GM21825 (cell line): Measurements from ENCODE around the gene AMACR.
"Not testable (repeated sequence)": the region's sequence is repeated elsewhere in the genome, so short reads cannot be mapped to it uniquely, and the experiment has no call there.

Experiments used
- ATAC-seq: cut with Tn5 transposase; IDR thresholded peaks from one replicate; pipeline ENCODE4 v1.9.1; 2021; ENCODE audit warnings: mild to moderate bottlenecking, moderate library complexity; ENCODE audit not compliant: unreplicated experiment

AMACR gene

DNA sequence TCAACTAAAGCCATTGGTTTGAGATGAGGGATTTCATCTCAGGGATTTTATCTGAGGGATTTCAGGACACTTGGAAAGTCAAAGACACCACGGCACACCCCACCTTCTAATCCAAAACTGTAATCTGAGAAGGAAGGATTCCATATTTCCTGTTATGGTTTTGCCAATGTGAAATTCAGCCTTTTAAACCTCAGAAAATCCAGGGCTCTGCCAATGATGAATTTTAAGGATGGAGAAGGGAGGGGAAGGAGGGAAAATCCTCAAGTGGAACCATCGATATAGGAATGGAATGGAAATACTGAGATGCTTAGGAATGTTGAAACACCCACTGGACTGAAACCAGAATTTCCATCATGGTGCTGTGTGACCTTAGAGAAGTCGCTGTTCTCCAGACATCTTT lies 29.9 kb upstream of the AMACR start:
- no peak for ATAC-seq

DNA sequence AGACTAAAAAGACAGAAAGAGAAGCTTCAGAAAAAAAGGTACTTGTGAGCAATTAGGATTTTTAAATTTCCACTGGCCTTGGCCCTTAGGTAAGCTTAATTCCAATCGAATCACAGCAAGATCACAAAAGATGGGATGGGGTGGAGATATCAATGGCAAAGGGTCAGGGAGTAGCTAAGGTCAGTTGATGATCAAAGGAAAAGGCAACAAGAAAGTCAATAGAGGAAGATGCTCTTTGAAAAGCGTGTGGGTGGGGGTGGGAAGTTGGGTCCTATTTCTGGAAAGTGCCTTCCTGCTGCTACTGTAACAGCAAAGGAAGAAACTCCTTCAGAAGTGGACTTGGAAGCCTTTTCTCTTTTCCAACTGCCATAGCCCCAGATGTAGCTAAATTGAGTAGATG lies 27.9 kb upstream of the AMACR start:
- ATAC-seq, result no peak

DNA sequence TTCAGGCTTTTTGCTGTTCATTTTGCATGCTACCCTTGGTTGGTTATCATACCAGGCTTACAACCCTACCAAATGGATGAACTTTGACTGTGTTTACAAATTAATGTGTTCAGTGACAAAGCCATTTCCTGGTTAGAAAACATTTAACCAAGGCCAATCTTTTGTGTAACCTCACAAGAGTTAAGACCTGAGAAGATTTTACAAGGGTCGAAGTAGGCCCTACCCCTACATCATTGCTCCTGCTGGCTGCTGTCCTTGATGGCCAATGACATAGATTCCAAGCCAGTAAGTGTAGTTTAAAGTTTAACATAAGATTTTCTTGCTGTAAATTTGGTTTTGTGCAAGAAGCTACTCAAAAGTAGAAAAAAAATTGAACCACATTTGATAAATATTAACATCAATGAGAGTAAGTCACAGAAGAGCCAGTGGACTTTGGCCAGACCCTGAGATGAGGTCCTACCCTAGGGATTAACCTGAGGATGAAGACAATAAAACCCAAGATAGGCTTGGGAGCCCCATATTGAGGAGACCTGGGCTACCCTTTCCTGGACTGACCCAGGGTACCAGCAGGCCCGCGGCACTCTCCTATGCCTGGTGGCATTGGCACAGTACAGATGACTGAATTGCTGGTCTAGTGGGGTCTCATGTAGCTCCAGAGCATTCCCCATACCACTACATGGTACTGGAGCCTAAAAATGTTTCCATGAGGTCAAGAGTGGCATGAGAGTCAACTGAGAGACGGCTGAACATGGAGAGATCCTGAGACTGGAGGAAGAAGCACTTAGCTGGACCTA lies 26.9 kb upstream of the AMACR start:
- ATAC-seq, result no peak

DNA sequence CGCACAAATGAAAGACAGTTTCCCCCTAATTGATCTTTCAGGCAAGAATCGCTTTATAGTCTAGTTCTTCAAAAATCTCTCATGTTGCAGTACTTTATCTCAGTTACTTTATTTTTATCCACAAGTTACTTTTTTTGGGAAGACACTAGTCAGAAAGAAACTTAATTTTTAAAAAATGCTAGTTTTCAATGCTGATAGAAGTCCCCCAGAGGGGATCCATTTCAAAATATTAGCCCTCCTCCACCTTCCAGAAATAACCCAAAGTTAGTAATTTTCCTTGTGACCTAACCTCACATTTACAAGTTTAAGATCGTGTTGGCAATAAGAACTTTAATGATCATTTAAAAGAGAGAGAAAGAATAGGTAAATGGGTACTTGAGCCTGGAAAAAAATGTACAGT lies 24.1 kb upstream of the AMACR start:
- no peak for ATAC-seq

DNA sequence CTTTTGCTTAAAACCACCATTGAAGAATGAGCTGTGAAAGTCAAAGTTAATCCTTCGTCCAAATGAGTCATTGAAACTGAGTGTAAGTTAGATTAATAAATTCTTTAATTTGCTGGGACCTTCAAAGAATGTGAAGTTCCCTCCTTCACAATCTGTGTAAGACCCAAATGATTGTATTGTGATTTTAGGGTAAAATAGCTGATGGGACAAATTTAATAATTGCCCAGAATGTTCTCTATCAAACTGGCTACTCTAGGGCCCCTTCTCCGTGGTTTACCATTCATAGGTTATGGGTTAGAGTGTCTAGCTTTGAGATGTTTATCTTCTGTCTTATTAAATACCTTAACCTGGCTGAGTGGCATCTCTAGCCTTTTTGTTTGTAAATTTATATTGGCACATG lies 23.3 kb upstream of the AMACR start:
- no peak for ATAC-seq

DNA sequence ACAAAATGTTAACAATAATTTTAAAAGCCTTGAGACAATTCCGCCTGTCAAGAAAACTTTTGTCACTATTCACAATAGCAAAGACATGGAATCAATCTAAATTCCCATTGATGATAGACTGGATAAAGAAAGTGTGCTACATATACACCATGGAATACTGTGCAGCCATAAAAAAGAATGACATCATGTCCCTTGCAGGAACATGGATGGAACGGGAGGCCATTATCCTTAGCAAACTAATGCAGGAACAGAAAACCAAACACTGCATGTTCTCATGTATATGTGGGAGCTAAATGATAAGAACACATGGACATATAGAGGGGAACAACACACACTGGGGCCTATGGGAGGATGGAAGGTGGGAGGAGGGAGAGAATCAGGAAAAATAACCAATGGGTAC lies 22.7 kb upstream of the AMACR start:
- not testable (repeated sequence) for ATAC-seq

DNA sequence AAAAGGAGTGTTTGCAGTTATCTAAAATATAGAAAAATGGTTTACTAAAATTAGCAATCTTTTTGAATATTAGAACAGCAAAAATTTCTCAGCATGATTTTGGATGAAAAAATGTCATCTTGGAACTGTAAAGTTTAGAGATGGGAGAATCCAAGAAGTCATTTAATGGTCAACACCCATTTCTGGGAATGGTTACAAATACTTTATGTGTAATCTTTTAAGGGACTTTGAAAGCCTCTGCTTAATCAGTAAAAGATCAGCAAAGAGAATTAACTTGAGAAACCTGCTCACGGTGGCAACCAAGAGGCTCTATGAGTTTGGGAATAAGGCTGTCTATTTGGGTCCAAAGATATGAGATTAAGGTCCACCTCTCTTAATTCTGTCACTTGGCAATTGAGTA lies 22.2 kb upstream of the AMACR start:
- ATAC-seq, result no peak

DNA sequence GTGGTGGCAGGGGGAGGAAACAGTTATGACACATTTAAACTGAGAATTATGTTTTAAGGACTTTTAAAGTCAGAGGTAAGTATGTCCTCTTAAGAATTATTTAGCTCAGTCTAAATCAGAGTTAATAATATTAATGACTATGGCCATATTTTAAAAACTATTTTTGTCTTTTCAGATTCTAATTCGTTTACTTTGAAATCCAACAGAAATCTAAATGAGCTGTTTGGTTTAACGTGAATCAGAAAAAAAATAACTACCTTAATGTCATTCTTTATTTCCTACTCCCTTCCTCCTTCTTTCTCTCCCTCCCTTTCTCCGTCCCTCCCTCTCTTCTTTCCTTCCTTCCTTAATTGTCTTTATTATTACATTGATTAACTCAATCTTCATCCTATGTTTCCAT lies 20.5 kb upstream of the AMACR start:
- ATAC-seq, result no peak

DNA sequence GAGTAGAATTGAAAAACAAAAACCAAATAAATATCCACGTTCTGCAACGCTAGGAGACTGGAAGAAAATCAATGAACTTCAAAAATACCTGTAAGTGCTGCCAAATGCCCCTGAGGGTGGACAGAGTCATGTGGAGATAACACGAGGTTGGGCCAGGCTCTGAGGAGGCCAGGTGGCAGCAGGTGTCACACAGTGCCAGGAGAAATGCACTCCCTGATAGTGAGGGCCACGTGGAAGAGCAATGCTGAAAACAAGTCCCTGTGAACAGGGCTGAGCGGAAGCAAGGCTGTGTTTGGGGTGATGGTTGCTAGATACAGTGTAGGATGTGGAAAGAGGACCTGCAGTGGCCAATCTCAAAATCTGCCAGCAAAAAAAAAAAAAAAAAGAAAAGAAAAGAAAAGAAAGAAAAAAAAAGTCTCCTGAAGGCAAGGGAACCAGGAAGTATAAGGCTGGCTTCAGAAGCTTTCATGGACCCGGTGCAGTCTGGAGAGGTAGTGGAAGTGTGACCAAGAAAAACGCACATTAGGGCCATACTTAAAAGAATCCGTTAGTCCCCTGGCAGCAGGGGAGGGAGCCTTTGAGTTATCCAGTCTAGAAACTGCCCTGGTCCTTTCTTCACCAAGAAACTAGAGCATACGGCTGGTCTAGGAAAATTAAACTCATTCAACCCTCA lies 18.4 kb upstream of the AMACR start:
- ATAC-seq, result no peak

DNA sequence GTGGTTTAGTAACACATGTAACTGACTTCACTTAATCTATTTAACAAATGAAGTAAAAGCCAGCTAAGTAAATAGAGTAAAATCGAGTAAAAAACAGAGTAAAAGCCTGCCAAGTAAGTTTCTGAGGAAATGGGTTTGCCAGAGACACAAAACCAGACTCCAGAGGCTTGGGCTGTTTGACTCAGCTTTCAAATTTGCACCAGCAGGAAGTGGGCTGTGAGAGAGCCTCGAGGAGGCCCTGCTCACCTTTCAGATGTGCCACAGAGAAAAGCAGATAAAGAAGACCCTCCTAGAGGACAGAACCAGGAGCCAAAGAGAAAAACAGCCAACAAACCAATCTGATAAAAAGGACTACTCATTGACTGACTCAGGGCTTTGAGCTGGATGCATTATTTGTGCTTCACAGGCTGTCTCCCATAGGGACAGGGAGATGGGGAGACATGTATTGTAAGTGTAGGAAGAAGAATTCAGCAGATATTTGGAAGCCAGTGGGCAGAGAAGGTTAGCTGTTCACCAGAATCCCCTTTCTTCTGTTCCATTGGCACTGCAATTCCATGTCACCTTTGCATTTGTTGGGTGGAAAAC lies 14.4 kb upstream of the AMACR start:
- ATAC-seq, result peak; percentile 91

DNA sequence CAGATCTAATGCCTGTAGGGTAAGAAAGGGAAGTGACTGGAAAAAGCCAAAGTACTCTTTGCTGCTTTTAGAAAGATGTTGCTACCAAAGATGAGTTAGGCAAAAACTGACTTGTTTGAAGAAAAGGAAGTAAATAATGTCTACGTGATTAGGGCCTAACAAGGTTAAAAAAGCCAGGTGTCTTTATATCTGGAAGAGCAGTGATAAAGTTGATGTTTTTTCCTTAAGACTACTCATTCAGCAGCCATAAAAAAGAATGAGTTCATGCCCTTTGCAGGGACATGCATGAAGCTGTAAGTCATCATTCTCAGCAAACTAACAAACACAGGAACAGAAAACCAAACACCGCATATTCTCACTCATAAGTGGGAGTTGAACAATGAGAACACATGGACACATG lies 13.5 kb upstream of the AMACR start:
- ATAC-seq, result no peak

DNA sequence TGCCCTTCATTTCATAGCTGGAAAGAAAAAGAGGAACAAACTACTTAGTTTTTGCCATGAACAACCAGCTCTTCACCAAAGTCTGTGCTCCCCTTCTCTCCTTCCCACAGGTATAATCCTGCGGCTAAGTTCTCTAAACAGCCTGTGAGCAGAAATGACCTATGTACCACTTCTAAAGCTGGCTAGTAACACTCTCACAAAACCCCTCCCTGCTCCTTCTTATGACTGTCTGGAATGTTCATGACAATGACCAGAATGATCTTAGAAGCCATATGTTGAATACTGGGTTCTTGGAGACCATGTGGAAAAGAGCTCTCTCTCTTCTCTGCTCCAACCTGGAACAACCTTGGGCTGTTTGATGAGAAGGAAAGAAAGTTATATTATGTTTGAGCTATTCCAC lies 12.9 kb upstream of the AMACR start:
- no peak for ATAC-seq

DNA sequence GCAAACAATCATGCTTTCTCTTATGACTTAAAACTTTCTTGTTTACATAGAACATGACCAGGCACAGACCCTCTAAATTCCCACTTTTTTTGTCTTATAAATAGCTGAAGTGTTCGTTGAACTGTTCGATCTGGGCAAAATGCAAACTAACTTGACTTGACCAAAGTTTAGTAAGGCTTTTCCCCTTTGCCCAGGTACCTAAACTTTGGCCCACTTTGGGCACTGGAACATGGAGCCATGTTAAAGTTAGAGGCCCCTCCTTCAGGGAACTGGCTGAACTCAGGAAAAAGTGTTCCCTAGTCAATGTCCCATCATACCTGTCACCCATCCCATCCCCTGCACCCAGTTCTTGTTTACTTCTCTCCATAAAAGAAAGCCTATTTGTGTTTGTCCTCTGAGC lies 9.4 kb upstream of the AMACR start:
- no peak for ATAC-seq

DNA sequence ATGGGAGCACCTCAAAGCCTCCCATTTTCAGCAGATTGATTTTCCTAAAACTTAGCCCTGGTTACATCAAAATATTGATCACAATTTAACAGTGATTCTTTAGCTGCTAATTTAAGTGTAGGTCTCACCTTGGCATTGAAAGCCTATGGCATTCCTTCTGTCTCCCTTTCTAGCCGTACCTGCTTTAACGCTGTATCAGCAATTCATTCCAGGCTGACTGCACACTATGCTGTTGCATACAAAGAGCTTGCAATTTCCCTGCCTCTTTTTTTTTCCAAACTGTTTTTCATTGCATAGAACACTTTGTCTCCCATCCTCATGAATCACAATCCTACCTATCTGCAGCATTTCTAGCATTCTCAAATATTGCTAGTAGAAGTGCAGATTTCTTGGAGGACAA lies 8.9 kb upstream of the AMACR start:
- no peak for ATAC-seq

DNA sequence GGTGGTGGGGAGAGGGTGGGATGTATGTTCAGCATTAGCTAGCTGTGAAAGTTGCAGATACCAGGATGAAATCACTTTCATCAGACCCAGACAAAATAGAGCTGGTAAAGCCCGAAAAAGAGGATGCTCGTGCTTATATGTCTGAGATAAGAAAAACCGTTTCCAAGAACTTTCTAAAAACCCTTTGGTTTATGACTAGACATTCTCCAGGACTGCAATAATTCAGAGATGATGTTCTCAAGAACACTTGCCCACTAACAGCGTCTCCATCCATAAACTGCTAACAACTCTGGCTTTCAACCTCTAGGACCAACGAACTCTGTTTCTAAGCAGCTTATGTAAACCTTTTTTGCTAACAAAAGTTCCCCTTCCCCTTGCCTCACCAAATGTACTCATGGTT lies 8.4 kb upstream of the AMACR start:
- ATAC-seq, result no peak

DNA sequence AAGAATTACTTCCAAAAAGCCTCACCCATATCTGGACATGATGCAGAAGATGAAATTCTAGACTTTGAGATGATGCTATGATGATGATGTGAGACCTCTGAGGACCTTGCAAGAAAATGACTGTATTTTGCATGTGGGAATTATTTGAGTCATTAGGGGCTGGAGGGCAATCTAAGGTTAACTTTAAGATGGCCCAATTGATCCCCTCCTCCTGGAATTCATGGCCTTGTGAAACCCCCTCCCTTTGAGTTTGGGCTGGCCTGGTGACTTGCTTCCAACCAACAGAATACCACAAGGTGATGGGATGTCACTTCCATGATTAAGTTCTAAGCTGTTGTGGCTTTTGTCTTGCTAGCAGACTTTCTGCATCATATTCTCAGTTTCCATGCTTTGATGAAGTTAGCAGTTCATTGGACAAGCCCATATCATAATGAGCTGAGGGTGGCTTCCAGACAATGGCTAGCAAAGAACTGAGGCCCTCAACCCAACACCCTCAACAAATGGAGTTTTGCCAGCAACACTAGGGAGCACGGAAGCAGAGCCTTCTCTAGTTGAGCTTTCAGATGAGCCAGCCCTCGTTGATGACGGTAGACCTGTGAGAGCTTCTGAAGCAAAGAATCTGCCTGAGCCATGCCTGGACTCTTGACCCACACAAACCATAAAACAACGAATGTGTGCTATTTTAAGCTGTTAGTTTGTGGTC lies 7.4 kb upstream of the AMACR start:
- ATAC-seq, result no peak

DNA sequence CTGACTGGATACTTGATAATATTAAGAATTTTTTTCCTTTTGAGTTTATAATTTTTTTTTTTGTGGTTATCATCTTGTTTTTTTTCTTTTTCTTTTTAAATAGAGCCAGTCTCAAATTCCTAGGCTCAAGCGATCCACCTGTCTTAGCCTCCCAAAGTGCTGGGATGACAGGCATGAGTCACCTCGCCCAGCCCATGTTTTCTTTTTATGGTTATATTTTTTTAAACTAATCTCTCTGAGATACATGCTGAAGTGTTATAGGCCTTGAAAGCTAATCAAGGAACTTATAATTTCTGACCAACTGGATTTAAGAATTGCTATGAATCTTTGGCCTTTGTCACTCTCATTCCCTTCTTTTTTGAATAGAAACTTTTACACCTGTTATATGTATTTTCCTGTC lies 6.8 kb upstream of the AMACR start:
- ATAC-seq, result no peak

DNA sequence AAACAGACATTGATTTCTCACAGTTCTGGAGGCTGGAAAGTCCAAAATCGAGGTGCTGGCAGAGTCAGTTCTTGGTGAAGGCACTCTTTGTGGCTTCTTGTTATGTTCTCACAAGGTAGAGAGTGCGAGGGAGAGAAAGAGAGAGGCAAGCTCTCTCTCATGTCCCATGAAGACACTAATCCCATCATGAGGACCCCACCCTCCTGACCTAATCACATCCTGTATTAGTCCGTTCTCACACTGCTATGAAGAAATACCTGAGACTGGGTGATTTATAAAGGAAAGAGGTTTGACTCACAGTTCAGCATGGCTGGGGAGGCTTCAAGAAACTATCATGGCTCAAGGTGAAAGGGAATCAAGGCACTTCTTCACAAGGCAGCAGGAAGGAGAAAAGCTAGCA lies 5.7 kb upstream of the AMACR start:
- no peak for ATAC-seq

DNA sequence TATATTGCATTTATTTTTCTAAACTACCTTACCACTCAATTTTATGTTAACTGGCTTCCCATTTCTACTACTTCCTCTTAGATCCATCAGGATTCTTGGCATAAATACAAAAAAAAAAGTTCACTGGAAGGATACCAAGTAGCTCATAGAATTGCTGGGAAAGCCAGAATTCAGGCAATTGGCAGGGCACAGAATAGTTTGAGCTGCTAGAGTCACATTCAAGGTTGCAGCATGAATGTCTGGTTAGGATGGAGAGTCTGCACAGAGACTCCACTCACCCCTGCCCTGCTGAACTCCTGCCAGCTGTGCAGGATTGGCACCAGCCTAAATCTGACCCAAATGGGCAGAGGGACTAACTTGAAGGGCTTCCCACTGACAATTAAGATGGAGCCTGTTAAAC lies 4.9 kb upstream of the AMACR start:
- ATAC-seq, result no peak

DNA sequence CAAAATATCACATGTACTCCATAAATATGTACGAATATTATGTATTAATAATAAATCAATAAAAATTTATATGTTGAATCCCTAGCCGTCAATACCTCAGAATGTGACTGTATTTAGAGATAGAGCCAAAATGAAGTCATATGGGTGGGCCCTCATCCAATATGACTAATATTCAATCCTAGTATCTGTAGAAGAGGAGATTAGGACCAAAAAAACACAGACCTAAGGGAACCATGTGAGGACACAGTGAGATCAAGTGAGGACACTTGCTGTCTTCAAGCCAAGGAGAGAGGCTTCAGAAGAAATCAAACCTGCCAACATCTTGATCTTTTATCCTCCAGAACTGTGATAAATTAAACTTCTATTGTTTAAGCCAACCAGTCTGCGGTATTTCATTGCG lies 3.7 kb upstream of the AMACR start:
- no peak for ATAC-seq

DNA sequence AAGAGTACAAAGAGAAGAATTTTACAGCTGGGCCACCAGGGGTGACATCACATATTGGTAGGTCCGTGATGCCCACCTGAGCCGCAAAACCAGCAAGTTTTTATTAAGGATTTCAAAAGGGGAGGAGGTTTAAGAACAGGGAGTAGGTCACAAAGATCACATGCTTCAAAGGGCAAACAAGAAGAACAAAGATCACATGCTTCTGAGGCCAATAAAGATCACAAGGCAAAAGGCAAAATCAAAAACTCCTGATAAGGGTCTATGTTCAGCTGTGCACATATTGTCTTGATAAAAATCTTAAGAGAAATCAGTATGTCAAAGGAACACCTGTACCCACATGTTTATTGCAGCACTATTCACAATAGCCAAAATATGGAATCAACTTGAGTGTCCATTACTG lies 2.3 kb upstream of the AMACR start:
- not testable (repeated sequence) for ATAC-seq

DNA sequence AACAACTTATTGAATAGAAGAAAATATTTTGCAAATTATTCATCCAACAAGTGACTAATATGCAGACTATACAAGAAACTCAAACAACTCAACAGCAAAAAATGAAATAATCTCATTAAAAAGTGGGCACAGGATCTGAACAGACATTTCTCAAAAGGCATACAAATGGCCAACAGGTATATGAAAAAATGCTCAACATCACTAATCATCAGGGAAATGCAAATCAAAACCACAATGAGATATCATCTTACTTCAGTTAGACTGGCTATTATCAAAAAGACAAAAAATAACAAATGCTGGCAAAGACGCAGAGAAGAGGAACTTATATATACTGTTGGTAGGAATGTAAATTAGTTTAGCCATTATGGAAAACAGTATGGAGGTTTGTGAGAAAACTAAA lies 1.8 kb upstream of the AMACR start:
- no peak for ATAC-seq
